Measurements from ENCODE around the gene IL2RG.

Gene IL2RG

GRCh38 chrX:71111921-71112431 lies 599 bp upstream of the IL2RG start:
- Histone ChIP-seq H3K4me3 (ENCODE audit: low read depth, low read length) (no peak overlapping the region), H3K79me2 (no peaks in the 10 kb centered on the region), H3K4me1 (no peaks in the 10 kb centered on the region), H3K27me3 (ENCODE audit: control insufficient read depth, insufficient read depth, low read length) (no peaks in the 10 kb centered on the region), H3K36me3 (ENCODE audit: control insufficient read depth, insufficient read depth, low read length) (no peaks in the 10 kb centered on the region), H2AFZ (no peak overlapping the region), H3K9ac (no peak overlapping the region), H3K27ac (no peak overlapping the region), H3K9me3 (ENCODE audit: control insufficient read depth, low read length) (no peaks in the 10 kb centered on the region), H3K4me2 (ENCODE audit: low read length) (no peak overlapping the region)
- no peak for TF ChIP-seq CTCF (IDR thresholded peaks at IDR 0.05)

GRCh38 chrX:71109051-71109450 lies 2.3 kb downstream of the IL2RG start:
- Histone ChIP-seq H3K27ac (no peak overlapping the region), H3K4me3 (ENCODE audit: low read depth, low read length) (no peak overlapping the region), H3K9ac (no peak overlapping the region), H3K4me1 (no peaks in the 10 kb centered on the region), H2AFZ (no peak overlapping the region), H3K9me3 (ENCODE audit: control insufficient read depth, low read length) (no peaks in the 10 kb centered on the region), H3K79me2 (no peaks in the 10 kb centered on the region), H3K36me3 (ENCODE audit: control insufficient read depth, insufficient read depth, low read length) (no peaks in the 10 kb centered on the region), H3K4me2 (ENCODE audit: low read length) (no peak overlapping the region), H3K27me3 (ENCODE audit: control insufficient read depth, insufficient read depth, low read length) (no peaks in the 10 kb centered on the region)
- no peak for TF ChIP-seq CTCF (IDR thresholded peaks at IDR 0.05)

- Histone ChIP-seq H3K27me3 (ENCODE audit: control insufficient read depth, insufficient read depth, low read length) (no peaks in the 10 kb centered on the region), H3K4me2 (ENCODE audit: low read length) (no peak overlapping the region), H3K9ac (no peak overlapping the region), H2AFZ (no peak overlapping the region), H3K4me3 (ENCODE audit: low read depth, low read length) (no peak overlapping the region), H3K9me3 (ENCODE audit: control insufficient read depth, low read length) (no peaks in the 10 kb centered on the region), H3K79me2 (no peaks in the 10 kb centered on the region), H3K4me1 (peaks cover 3% of the 10 kb centered on the region), H3K27ac (no peak overlapping the region), H3K36me3 (ENCODE audit: control insufficient read depth, insufficient read depth, low read length) (no peaks in the 10 kb centered on the region)
- no peak for TF ChIP-seq CTCF (IDR thresholded peaks at IDR 0.05)
These were observed 3.5 kb downstream of the IL2RG start for GRCh38 chrX:71107762-71108360.

GRCh38 chrX:71107245-71107644 lies 4.1 kb downstream of the IL2RG start:
- no peaks in the 10 kb centered on the region for H3K79me2 ChIP-seq
- no peak overlapping the region for H3K27ac ChIP-seq
- H3K9me3 ChIP-seq (ENCODE audit: control insufficient read depth, low read length) = no peaks in the 10 kb centered on the region
- H3K4me3 ChIP-seq (ENCODE audit: low read depth, low read length) = no peak overlapping the region
- H3K4me2 ChIP-seq (ENCODE audit: low read length) = no peak overlapping the region
- peaks cover 3% of the 10 kb centered on the region for H3K4me1 ChIP-seq
- H3K27me3 ChIP-seq (ENCODE audit: control insufficient read depth, insufficient read depth, low read length) = no peaks in the 10 kb centered on the region
- no peak overlapping the region for H2AFZ ChIP-seq
- no peak overlapping the region for H3K9ac ChIP-seq
- H3K36me3 ChIP-seq (ENCODE audit: control insufficient read depth, insufficient read depth, low read length) = no peaks in the 10 kb centered on the region
- no peak for TF ChIP-seq CTCF (IDR thresholded peaks at IDR 0.05)

- peaks cover 3% of the 10 kb centered on the region for H3K4me1 ChIP-seq
- no peaks in the 10 kb centered on the region for H3K27me3 ChIP-seq (ENCODE audit: control insufficient read depth, insufficient read depth, low read length)
- no peak for TF ChIP-seq CTCF (IDR thresholded peaks at IDR 0.05)
These were observed 5.0 kb downstream of the IL2RG start, which contains the start of gene CXorf65 for GRCh38 chrX:71106427-71106826. Gene CXorf65, minus strand, starts transcription at chrX:71106740. Its CDS starts 184 bp downstream, at chrX:71106556.

More at GRCh38 chrX:71106427-71106826, 5.0 kb downstream of the IL2RG start, which contains the start of gene CXorf65:
- H3K9me3 ChIP-seq (ENCODE audit: control insufficient read depth, low read length) = no peaks in the 10 kb centered on the region
- H3K79me2 ChIP-seq = no peaks in the 10 kb centered on the region
- H3K4me2 ChIP-seq (ENCODE audit: low read length) = no peak within 1 kb of the TSS
- H2AFZ ChIP-seq = no peak within 1 kb of the TSS
- no peak within 1 kb of the TSS for H3K9ac ChIP-seq
- no peak within 1 kb of the TSS for H3K4me3 ChIP-seq (ENCODE audit: low read depth, low read length)
- no peaks in the 10 kb centered on the region for H3K36me3 ChIP-seq (ENCODE audit: control insufficient read depth, insufficient read depth, low read length)
- no peak within 1 kb of the TSS for H3K27ac ChIP-seq

Measured in parathyroid adenoma (tissue), 2 donors.